ENCODE measurements around the gene ZFP92. TPM values are rescaled to one million over a fixed set of nuclear protein-coding genes. Genes with fewer than 3 reads are reported as not detected.

Gene ZFP92
- total and polyA plus RNA-seq, 8 donors = 0.98 to 2.9 (median 1.2) TPM

GRCh38 chrX:153392642-153393321, 18.5 kb upstream of the ZFP92 start:
- TF ChIP-seq CTCF (IDR thresholded peaks at IDR 0.05) = no peak
- DNase-seq = no peak
- H3K27me3 ChIP-seq = no peaks in the 10 kb centered on the region
- no peak for ATAC-seq
- H3K27ac ChIP-seq = no peak overlapping the region
- H3K36me3 ChIP-seq = no peaks in the 10 kb centered on the region
- no peaks in the 10 kb centered on the region for H3K4me1 ChIP-seq
- no peaks in the 10 kb centered on the region for H3K9me3 ChIP-seq
- intact Hi-C loops (cut with DNase I) = no loop called here
- no peak overlapping the region for H3K4me3 ChIP-seq

- Histone ChIP-seq H3K4me3 (no peak overlapping the region), H3K4me1 (no peaks in the 10 kb centered on the region), H3K9me3 (no peaks in the 10 kb centered on the region), H3K27me3 (peaks cover 0 to 6% of the 10 kb centered on the region in 2 donors), H3K27ac (no peak overlapping the region), H3K36me3 (no peaks in the 10 kb centered on the region)
- ATAC-seq (no peak), DNase-seq (no peak)
- TF ChIP-seq CTCF (IDR thresholded peaks at IDR 0.05) = no peak
- intact Hi-C loops (cut with DNase I) = no loop called here
Observed at GRCh38 chrX:153394612-153395011, 16.7 kb upstream of the ZFP92 start.

- no peak for TF ChIP-seq CTCF (IDR thresholded peaks at IDR 0.05)
- intact Hi-C loops (cut with DNase I) = no loop called here
- Histone ChIP-seq H3K4me1 (no peaks in the 10 kb centered on the region), H3K4me3 (no peak overlapping the region), H3K9me3 (no peaks in the 10 kb centered on the region), H3K27ac (no peak overlapping the region), H3K36me3 (no peaks in the 10 kb centered on the region), H3K27me3 (peaks cover 0 to 6% of the 10 kb centered on the region in 2 donors)
- no peak for ATAC-seq
- DNase-seq = no peak
Observed at GRCh38 chrX:153395613-153396319, 15.5 kb upstream of the ZFP92 start.

- Histone ChIP-seq H3K27me3 (peaks cover 0 to 6% of the 10 kb centered on the region in 2 donors), H3K36me3 (no peaks in the 10 kb centered on the region), H3K4me1 (no peaks in the 10 kb centered on the region), H3K27ac (no peak overlapping the region), H3K9me3 (no peaks in the 10 kb centered on the region), H3K4me3 (no peak overlapping the region)
- intact Hi-C loops (cut with DNase I) = no loop called here
- ATAC-seq = no peak
- DNase-seq = no peak
- no peak for TF ChIP-seq CTCF (IDR thresholded peaks at IDR 0.05)
Observed at GRCh38 chrX:153396320-153397195, 14.7 kb upstream of the ZFP92 start.
